Activated naive CD4-positive, alpha-beta T cell treated with anti-CD3 and anti-CD28 coated beads, Interleukin-2, amount 10 ng/mL, durations not matched to agents 7 days and 5 days (primary cell): ENCODE results near the gene PLEKHG1.

ENCODE experiments used
- CTCF ChIA-PET: fragments of 350-600 bp; sonication (Branson Sonifier 250); formaldehyde crosslinking; loops from one replicate; lab custom pipeline; 2021; ENCODE audit warnings: antibody characterized with exemption; lab: Charles Lee
- DNase-seq: peaks from one replicate; pipeline ENCODE4 v3.0.0-alpha.2; 2020
- H3K27ac Mint-ChIP-seq: one replicate; pipeline ENCODE4 v1.8.0; 2021; ENCODE audit warnings: mild to moderate bottlenecking, moderate library complexity, mixed read lengths
- H3K27me3 Mint-ChIP-seq: one replicate; pipeline ENCODE4 v1.8.0; 2021; ENCODE audit warnings: mild to moderate bottlenecking, mixed read lengths
- H3K36me3 Mint-ChIP-seq: one replicate; pipeline ENCODE4 v1.8.0; 2021; ENCODE audit warnings: mixed read lengths
- H3K4me1 Mint-ChIP-seq: one replicate; pipeline ENCODE4 v1.8.0; 2021; ENCODE audit warnings: mixed read lengths
- H3K4me3 Mint-ChIP-seq: one replicate; pipeline ENCODE4 v1.8.0; 2021; ENCODE audit warnings: mild to moderate bottlenecking, moderate library complexity, mixed read lengths
- H3K9me3 Mint-ChIP-seq: one replicate; pipeline ENCODE4 v1.8.0; 2021; ENCODE audit warnings: mixed read lengths

PLEKHG1 gene

DNA sequence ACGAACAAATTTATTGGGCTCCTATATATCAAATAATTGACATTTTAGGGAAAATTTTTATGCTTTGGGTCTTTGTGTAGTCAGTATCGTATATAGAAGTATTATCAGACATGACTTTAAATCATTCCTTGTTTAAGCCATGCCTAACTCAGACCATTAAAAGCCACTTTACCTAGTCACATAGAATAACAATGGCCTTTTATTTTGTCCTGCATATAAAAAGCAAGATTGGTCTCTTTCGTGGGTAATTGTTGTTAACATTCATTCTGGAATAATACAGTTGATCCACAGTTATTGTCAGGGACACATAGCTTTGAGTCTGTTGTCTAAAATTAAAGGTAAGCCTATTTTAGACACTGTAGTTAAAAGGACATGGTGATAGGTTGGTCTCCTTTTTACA is 47.4 kb downstream of the PLEKHG1 start:
- Mint-ChIP-seq H3K27me3 (peaks cover 6% of the 10 kb centered on the region), H3K9me3 (no peaks in the 10 kb centered on the region), H3K36me3 (no peaks in the 10 kb centered on the region), H3K27ac (no peak overlapping the region), H3K4me3 (no peak overlapping the region), H3K4me1 (peaks cover 3% of the 10 kb centered on the region)
- CTCF ChIA-PET, result no interaction called here
- DNase-seq, result no peak
